NCI-H526 (cell line): Measurements from ENCODE around the gene NCDN.
"Not testable (repeated sequence)": the region's sequence is repeated elsewhere in the genome, so short reads cannot be mapped to it uniquely, and the experiment has no call there.

Experiments used
- DNase-seq, 2 experiments: peaks; one replicate each; lab custom pipeline; 2025; lab: John Stamatoyannopoulos, UW

The NCDN gene

GRCh38 chr1:35570589-35571137 is 13.1 kb downstream of the NCDN start:
- no peak for DNase-seq

- DNase-seq, result no peak
Measured at GRCh38 chr1:35571263-35571662, 13.7 kb downstream of the NCDN start.

- no peak for DNase-seq
Measured at GRCh38 chr1:35572296-35572695, 14.7 kb downstream of the NCDN start.

GRCh38 chr1:35573198-35574124 is 15.9 kb downstream of the NCDN start, which contains the start of gene TFAP2E:
Gene TFAP2E (plus strand): TSS chr1:35573314. CDS start chr1:35573578, 264 bp downstream.
- DNase-seq, result peak; percentile 35 to 89

GRCh38 chr1:35574125-35574654 is 16.6 kb downstream of the NCDN start:
- peak in 1 of 2 experiments; percentile 53 for DNase-seq

GRCh38 chr1:35574655-35575415 is 17.2 kb downstream of the NCDN start:
- peak; percentile 53 to 88 for DNase-seq

- DNase-seq, result no peak
Measured at GRCh38 chr1:35575416-35575958, 17.9 kb downstream of the NCDN start.

- DNase-seq, result no peak
Measured at GRCh38 chr1:35576061-35576765, 18.6 kb downstream of the NCDN start.

GRCh38 chr1:35576766-35577070 is 19.1 kb downstream of the NCDN start:
- not testable (repeated sequence) for DNase-seq

GRCh38 chr1:35577071-35577998 is 19.7 kb downstream of the NCDN start:
- peak in 1 of 2 experiments; percentile 65 for DNase-seq

- DNase-seq, result peak in 1 of 2 experiments; percentile 72
Measured at GRCh38 chr1:35580949-35581388, 23.4 kb downstream of the NCDN start.

GRCh38 chr1:35581621-35582020 is 24.0 kb downstream of the NCDN start:
- not testable (repeated sequence) for DNase-seq

- no peak for DNase-seq
Measured at GRCh38 chr1:35585281-35585680, 27.7 kb downstream of the NCDN start.

- DNase-seq, result not testable (repeated sequence)
Measured at GRCh38 chr1:35585805-35586204, 28.2 kb downstream of the NCDN start.

- no peak for DNase-seq
Measured at GRCh38 chr1:35586808-35587207, 29.2 kb downstream of the NCDN start.

- DNase-seq, result no peak
Measured at GRCh38 chr1:35587736-35588135, 30.1 kb downstream of the NCDN start.

- no peak for DNase-seq
Measured at GRCh38 chr1:35588197-35588910, 30.8 kb downstream of the NCDN start.

GRCh38 chr1:35589516-35590427 is 32.2 kb downstream of the NCDN start:
- DNase-seq, result no peak
